OCI-LY1 (cell line): ENCODE measurements around the gene BEND7.

Experiments used
- H2AFZ ChIP-seq: fragments of 200-600 bp; sonication (generic), shearing (Covaris generic); 2 replicates; pipeline ENCODE4 v1.6.0; 2014; ENCODE audit warnings: antibody characterized with exemption, mild to moderate bottlenecking, low read length
- H3F3A ChIP-seq: fragments of 200-600 bp; sonication (generic), shearing (Covaris generic); 2 replicates; pipeline ENCODE4 v1.6.0; 2014; ENCODE audit warnings: mild to moderate bottlenecking, antibody characterized with exemption, low read length, moderate library complexity; ENCODE audit not compliant: insufficient read depth
- H3K27ac ChIP-seq: fragments of 200-600 bp; sonication (generic); 2 replicates; pipeline ENCODE4 v1.5.1; 2014; ENCODE audit warnings: low read length, mixed run types, mild to moderate bottlenecking, low read depth; ENCODE audit not compliant: poor library complexity, severe bottlenecking
- H3K27me3 ChIP-seq: fragments of 200-600 bp; sonication (generic); 2 replicates; pipeline ENCODE4 v1.6.0; 2014; ENCODE audit warnings: antibody characterized with exemption, mild to moderate bottlenecking, low read length, moderate library complexity; ENCODE audit not compliant: insufficient read depth
- H3K36me3 ChIP-seq: fragments of 200-600 bp; sonication (generic); 2 replicates; pipeline ENCODE4 v1.6.1; 2014; ENCODE audit warnings: mild to moderate bottlenecking, antibody characterized with exemption, low read length, moderate library complexity, mixed read lengths; ENCODE audit not compliant: insufficient read depth
- H3K4me1 ChIP-seq: fragments of 200-600 bp; sonication (generic); 2 replicates; pipeline ENCODE4 v1.5.1; 2014; ENCODE audit warnings: mild to moderate bottlenecking, low read length, moderate library complexity; ENCODE audit not compliant: insufficient read depth, severe bottlenecking
- H3K4me2 ChIP-seq: fragments of 200-600 bp; sonication (generic), shearing (Covaris generic); 2 replicates; pipeline ENCODE4 v1.6.1; 2014; ENCODE audit warnings: low read length
- H3K4me3 ChIP-seq: fragments of 200-600 bp; sonication (generic); 2 replicates; pipeline ENCODE4 v1.5.1; 2014; ENCODE audit warnings: low read length, low read depth, mild to moderate bottlenecking, mixed read lengths; ENCODE audit not compliant: poor library complexity, severe bottlenecking
- H3K79me2 ChIP-seq: fragments of 200-600 bp; shearing (Covaris generic); 2 replicates; pipeline ENCODE4 v1.6.1; 2016; ENCODE audit warnings: mixed run types, low read length, mixed read lengths; ENCODE audit not compliant: insufficient read depth
- H3K9ac ChIP-seq: fragments of 200-600 bp; sonication (generic), shearing (Covaris generic); 2 replicates; pipeline ENCODE4 v1.6.1; 2014; ENCODE audit warnings: mild to moderate bottlenecking, low read length, mixed read lengths
- H3K9me2 ChIP-seq: fragments of 200-600 bp; sonication (generic), shearing (Covaris generic); 2 replicates; pipeline ENCODE4 v1.6.1; 2014; ENCODE audit warnings: low read depth, mild to moderate bottlenecking, low read length, mixed read lengths
- H3K9me3 ChIP-seq: fragments of 200-600 bp; shearing (Covaris generic); 2 replicates; pipeline ENCODE4 v1.6.1; 2014; ENCODE audit warnings: low read length, mixed read lengths
- H4K20me1 ChIP-seq: fragments of 200-600 bp; sonication (generic), shearing (Covaris generic); 2 replicates; pipeline ENCODE4 v1.6.0; 2016; ENCODE audit warnings: mild to moderate bottlenecking, low read length; ENCODE audit not compliant: insufficient read depth
- EZH2 ChIP-seq: fragments of 200-600 bp; sonication (generic), shearing (Covaris generic); IDR thresholded peaks from 2 replicates; pipeline ENCODE4 v1.8.0; 2017; ENCODE audit warnings: borderline replicate concordance, mixed run types, mild to moderate bottlenecking, antibody characterized with exemption, low read length, moderate library complexity, mixed read lengths
- TF ChIP-seq, protein P1 (sequence below): fragments of 200-600 bp; sonication (generic), shearing (Covaris generic); IDR thresholded peaks from 2 replicates; pipeline ENCODE4 v1.5.1; 2017; ENCODE audit warnings: mild to moderate bottlenecking, antibody characterized with exemption, low read length, moderate library complexity, mixed read lengths

BEND7 gene

DNA sequence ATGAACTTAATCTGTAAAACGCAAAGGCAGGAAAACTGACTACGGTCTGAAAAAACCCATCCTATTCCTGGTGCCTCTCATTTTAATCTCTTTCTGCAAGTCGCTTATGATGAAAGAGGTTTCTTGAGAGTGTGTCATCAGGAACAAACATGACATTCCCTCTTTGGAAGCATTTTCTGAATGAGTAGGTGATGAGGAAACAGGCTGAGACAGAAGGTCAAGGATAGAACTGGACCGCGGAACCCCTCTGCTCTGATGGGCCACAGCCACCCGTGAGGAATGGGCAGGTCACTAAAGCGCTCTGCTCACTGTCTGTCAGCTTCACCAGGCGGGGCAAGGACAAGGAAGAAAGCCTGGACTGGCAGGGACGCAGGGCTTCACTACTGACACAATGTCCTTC lies 28.6 kb downstream of the BEND7 start:
- Histone ChIP-seq H2AFZ (no peak overlapping the region), H3K9ac (no peak overlapping the region), H3K36me3 (no peaks in the 10 kb centered on the region), H3K4me2 (no peak overlapping the region), H3F3A (no peaks in the 10 kb centered on the region), H4K20me1 (no peaks in the 10 kb centered on the region), H3K9me2 (no peaks in the 10 kb centered on the region), H3K4me1 (no peaks in the 10 kb centered on the region), H3K79me2 (no peaks in the 10 kb centered on the region), H3K27me3 (no peaks in the 10 kb centered on the region), H3K4me3 (no peak overlapping the region), H3K27ac (no peak overlapping the region), H3K9me3 (no peaks in the 10 kb centered on the region)
- TF ChIP-seq EZH2, result no peak
- TF ChIP-seq, protein P1, sequence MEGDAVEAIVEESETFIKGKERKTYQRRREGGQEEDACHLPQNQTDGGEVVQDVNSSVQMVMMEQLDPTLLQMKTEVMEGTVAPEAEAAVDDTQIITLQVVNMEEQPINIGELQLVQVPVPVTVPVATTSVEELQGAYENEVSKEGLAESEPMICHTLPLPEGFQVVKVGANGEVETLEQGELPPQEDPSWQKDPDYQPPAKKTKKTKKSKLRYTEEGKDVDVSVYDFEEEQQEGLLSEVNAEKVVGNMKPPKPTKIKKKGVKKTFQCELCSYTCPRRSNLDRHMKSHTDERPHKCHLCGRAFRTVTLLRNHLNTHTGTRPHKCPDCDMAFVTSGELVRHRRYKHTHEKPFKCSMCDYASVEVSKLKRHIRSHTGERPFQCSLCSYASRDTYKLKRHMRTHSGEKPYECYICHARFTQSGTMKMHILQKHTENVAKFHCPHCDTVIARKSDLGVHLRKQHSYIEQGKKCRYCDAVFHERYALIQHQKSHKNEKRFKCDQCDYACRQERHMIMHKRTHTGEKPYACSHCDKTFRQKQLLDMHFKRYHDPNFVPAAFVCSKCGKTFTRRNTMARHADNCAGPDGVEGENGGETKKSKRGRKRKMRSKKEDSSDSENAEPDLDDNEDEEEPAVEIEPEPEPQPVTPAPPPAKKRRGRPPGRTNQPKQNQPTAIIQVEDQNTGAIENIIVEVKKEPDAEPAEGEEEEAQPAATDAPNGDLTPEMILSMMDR, result no peak

DNA sequence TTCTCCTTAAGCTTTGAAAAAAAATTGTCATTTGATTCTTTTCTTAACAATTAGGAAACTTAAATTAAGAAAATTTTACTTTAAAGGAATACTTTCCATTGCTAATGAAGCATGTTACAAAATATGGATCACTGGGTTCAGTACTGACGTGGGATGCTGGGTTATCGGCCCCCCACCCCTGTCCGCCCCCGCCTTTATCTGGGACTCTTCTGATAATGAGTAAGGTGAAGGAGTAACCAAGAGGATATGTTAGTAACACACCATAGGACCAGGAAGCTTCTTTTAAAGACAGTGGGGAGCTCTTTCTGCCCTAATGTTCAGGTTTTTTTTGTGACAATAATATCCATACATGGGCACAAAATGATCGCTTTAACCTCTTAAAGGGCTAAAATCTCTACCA lies 29.7 kb downstream of the BEND7 start:
- H3K9me2 ChIP-seq, result no peaks in the 10 kb centered on the region
- no peak overlapping the region for H3K9ac ChIP-seq
- H4K20me1 ChIP-seq, result no peaks in the 10 kb centered on the region
- no peaks in the 10 kb centered on the region for H3K27me3 ChIP-seq
- no peaks in the 10 kb centered on the region for H3K36me3 ChIP-seq
- TF ChIP-seq, protein P1, result no peak
- no peak for TF ChIP-seq EZH2
- no peaks in the 10 kb centered on the region for H3F3A ChIP-seq
- no peaks in the 10 kb centered on the region for H3K4me1 ChIP-seq
- no peaks in the 10 kb centered on the region for H3K9me3 ChIP-seq
- no peak overlapping the region for H3K27ac ChIP-seq
- H3K4me3 ChIP-seq, result no peak overlapping the region
- no peak overlapping the region for H3K4me2 ChIP-seq
- no peak overlapping the region for H2AFZ ChIP-seq
- H3K79me2 ChIP-seq, result no peaks in the 10 kb centered on the region

DNA sequence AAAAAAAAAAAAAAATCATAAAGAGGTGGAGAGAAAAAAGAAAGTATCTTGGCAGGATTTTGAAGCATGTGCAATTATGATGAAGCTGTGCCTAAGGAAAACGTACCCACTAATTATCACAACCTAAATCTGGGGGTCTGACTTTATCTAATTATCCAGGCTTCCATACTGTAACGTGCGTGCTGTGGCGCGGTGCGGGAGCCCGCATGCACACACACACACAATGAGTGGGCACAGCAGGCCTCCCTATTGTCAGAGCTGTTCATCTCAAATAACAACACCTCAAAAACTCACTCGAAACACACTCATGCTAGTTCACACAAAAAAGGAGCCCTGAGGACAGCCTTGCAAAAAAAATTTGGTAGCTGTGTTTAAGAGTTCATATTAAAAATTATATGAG lies 31.9 kb downstream of the BEND7 start:
- H3K9me3 ChIP-seq, result no peaks in the 10 kb centered on the region
- H3K79me2 ChIP-seq, result no peaks in the 10 kb centered on the region
- H3K4me1 ChIP-seq, result no peaks in the 10 kb centered on the region
- H3K27me3 ChIP-seq, result no peaks in the 10 kb centered on the region
- no peaks in the 10 kb centered on the region for H3K36me3 ChIP-seq
- no peak overlapping the region for H3K27ac ChIP-seq
- no peak overlapping the region for H3K4me3 ChIP-seq
- H3K9me2 ChIP-seq, result no peaks in the 10 kb centered on the region
- no peaks in the 10 kb centered on the region for H4K20me1 ChIP-seq
- no peak overlapping the region for H2AFZ ChIP-seq
- no peak overlapping the region for H3K9ac ChIP-seq
- H3K4me2 ChIP-seq, result no peak overlapping the region
- H3F3A ChIP-seq, result no peaks in the 10 kb centered on the region
- TF ChIP-seq, protein P1, result no peak
- TF ChIP-seq EZH2, result no peak
